Measurements from ENCODE around the gene SDR42E2. TPM values are rescaled to one million over a fixed set of nuclear protein-coding genes. Genes with fewer than 3 reads are reported as not detected.

SDR42E2 gene
- total RNA-seq, 1 donor: not detected

DNA sequence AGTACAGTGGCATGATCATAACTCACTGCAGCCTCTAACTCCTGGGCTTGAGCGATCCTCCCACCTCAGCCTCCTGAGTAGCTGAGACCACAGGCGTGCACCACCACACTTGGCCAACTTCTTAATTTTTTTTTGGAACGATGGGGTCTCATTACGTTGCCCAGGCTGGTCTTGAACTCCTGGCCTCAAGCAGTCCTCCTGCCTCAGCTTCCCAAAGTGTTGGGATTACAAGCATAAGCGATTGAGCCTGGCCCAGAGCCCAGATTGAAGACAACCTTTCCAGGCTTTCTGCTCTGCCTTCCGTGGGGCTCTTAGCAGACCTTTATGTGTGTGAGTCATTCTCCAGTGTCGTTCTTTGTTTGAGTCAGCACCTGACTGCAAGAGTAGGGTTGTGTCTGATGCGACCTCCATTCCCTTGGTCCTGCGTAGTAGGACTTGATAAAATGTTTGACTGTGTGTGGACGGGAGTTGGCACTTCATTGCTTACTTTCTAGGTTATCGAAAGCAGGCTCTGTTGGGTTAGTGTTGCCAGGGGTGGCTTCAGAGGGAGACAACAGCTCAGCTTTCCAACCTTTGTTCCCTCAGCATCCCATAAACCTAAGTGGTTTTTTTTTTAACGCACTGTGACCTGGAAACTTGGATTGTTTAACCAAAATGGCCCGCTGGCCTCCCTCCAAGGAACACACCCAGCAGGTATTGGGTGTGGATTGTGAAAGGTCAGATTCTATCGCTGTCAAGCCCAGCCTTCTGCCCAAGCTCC lies 70.2 kb downstream of the SDR42E2 start:
- no peak for TF ChIP-seq CTCF (IDR thresholded peaks at IDR 0.05; ENCODE audit: insufficient read depth, low read length)
- no peak overlapping the region for H3K4me3 ChIP-seq (ENCODE audit: low read depth, low read length)
- no peak for DNase-seq (ENCODE audit: low read depth)

DNA sequence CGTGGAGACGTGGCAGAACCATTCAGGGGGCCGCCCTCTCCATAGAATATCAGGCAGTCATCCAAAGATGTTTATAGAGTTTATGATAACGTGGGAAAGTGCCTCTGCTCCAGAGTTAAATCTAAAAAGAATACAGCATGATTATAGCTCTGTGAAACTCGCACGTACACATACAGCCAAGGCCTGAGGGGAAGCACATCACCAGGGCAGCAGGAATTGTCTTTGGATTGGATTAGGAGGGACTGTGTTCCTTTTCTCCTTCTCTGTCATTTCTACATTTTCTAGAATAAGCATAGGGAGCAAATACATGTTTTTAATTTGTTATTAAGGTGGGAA lies 70.7 kb downstream of the SDR42E2 start:
- H3K4me3 ChIP-seq (ENCODE audit: low read depth, low read length): no peak overlapping the region
- no peak for DNase-seq (ENCODE audit: low read depth)
- TF ChIP-seq CTCF (IDR thresholded peaks at IDR 0.05; ENCODE audit: insufficient read depth, low read length): no peak

- TF ChIP-seq CTCF (IDR thresholded peaks at IDR 0.05; ENCODE audit: insufficient read depth, low read length): no peak
- H3K4me3 ChIP-seq (ENCODE audit: low read depth, low read length): no peak overlapping the region
- DNase-seq (ENCODE audit: low read depth): peak; percentile 65
Measured at GRCh38 chr16:22235839-22236745, 73.8 kb downstream of the SDR42E2 start.

DNA sequence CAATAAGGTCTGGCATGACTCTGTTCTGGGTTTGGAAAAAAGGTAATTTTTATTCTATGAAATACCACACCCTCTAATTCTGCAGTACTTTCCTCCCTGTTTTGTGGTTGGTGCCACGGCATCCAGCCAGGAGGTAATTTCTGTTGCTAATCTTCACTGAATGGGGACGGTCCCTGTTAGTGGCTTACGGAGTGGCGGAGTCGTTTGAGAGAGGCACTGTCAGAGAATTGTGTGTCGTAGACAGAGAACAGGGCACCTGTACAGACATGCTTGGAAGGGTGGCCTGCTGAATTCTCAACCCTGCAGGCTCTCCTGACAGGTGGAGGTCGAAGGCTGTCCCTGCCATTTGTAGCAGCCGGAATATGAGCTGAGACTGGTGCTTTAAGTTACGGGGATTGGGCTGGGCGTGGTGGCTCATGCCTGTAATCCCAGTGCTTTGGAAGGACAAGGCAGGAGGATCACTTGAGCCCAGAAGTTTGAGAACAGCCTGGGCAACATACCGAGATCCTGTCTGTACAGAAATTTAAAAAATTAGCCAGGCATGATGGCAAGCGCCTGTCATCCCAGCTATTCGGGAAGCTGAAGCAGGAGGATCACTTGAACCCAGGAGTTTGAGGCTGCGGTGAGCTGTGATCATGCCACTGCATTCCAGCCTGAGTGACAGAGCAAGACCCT lies 77.0 kb downstream of the SDR42E2 start:
- no peak for TF ChIP-seq CTCF (IDR thresholded peaks at IDR 0.05; ENCODE audit: insufficient read depth, low read length)
- DNase-seq (ENCODE audit: low read depth): no peak
- no peak overlapping the region for H3K4me3 ChIP-seq (ENCODE audit: low read depth, low read length)

DNA sequence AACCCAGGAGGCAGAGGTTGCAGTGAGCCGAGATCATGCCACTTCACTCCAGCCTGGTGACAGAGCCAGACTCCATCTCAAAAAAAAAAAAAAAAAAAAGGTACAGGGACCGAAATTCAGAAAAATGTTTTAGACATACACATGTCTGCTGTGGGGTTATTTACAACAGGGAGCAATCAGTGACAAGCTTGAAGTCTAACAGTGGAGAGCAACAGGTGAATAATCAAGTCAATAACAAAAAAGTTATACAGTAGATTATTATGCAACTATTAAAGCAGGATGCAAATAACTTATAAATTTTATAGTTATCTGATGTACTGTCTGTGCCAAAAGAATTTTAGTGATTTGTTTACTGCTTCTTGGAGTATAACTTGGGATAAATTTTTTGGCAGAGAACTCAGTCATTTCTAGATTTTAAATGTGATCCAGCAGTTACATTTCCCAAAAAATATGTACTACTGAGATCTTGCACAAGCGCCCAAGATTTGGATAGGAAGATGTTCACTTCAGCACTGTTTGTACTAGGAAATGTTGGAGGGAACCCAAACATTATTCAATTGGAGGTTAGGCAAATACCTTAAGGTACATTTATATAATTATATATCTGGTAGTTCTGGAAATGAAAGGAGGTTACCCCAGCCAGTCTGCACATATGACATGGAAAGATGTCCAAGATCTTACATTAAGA lies 77.9 kb downstream of the SDR42E2 start:
- peak; percentile 86 for DNase-seq (ENCODE audit: low read depth)
- no peak for TF ChIP-seq CTCF (IDR thresholded peaks at IDR 0.05; ENCODE audit: insufficient read depth, low read length)
- no peak overlapping the region for H3K4me3 ChIP-seq (ENCODE audit: low read depth, low read length)

Other genes with a start within 250 kb of the SDR42E2 start
- gene UQCRC2, start 209.1 kb upstream of the SDR42E2 start, total RNA-seq (ENCODE audit: low replicate concordance): 115 and 130 TPM in 2 replicates
- gene PDZD9, start 161.4 kb upstream of the SDR42E2 start, total RNA-seq (ENCODE audit: low replicate concordance): not detected in 2 replicates
- gene MOSMO, start 154.4 kb upstream of the SDR42E2 start, total RNA-seq (ENCODE audit: low replicate concordance): 5.0 and 26.5 TPM in 2 replicates
- gene VWA3A, start 70.0 kb upstream of the SDR42E2 start, total RNA-seq (ENCODE audit: low replicate concordance): 0.18 TPM in 1 of 2 replicates, not detected in the other
- 34.4 and 57.3 TPM in 2 replicates for gene EEF2K, start 43.8 kb downstream of the SDR42E2 start, total RNA-seq (ENCODE audit: low replicate concordance)
- 8.6 and 29.5 TPM in 2 replicates for gene POLR3E, start 134.9 kb downstream of the SDR42E2 start, total RNA-seq (ENCODE audit: low replicate concordance)
- 20.4 and 29.7 TPM in 2 replicates for gene CDR2, start 212.1 kb downstream of the SDR42E2 start, total RNA-seq (ENCODE audit: low replicate concordance)

All from fibroblast of the aortic adventitia (primary cell).